Superior temporal gyrus (tissue), 1 donor: Measurements from ENCODE around the gene KIF26B.

Experiments used
- DNase-seq: peaks from one replicate; pipeline ENCODE4 v3.0.0-alpha.2; 2016; ENCODE audit errors: extremely low spot score

The KIF26B gene

DNA sequence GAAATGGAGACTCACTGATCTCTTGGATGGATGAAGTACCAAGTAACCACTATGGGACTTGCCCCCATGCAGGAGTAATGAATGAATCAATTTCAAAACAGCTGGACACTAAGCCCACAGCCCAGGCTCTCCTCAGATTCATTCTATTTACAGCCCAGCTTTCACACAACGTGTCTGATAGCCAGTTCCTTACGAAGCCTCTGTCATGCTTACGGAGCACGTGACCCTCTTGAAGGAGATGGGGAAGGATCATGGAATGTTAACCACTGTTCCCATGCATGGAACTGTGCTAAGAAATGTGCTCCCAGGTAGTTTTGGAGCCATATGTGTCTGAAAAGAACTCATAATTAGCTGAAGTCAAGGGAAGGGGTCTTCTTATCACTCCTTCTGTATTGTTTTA lies 124.1 kb downstream of the KIF26B start:
- no peak for DNase-seq

DNA sequence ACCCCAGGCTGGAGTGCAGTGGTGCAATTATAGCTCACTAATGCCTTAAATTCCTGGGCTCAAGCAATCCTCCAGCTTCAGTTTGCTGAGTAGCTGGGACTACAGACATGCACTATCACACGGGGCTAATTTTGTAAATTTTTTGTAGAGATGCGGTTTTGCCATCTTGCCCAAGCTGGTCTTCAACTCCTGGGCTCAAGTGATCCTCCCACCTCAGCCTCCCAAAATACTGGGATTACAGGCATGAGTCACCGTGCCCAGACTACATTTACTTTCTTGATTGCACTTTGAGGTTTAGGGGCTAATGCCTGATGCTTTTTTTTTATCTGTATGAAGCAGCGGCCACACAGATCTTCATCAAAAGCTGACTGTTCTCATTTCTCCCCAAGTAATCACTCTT lies 124.6 kb downstream of the KIF26B start:
- no peak for DNase-seq

DNA sequence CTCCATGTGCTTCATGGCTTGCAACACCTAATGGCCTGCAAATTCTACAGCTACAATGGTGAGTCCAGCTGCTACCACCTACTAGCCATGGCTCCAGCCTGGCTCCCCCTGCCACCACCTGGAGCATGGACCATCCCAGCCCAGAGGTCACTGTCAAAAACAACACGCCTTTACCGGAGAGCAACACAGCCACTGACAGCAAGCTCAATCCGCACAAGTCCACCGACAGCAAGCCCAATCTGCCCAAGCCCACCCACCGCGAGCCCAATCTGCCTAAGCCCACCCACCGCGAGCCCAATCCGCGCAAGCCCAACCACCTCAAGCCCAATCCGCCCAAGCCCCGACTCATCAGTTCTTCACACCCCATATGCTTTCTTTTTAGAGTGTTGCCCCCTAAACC lies 128.2 kb downstream of the KIF26B start:
- no peak for DNase-seq

DNA sequence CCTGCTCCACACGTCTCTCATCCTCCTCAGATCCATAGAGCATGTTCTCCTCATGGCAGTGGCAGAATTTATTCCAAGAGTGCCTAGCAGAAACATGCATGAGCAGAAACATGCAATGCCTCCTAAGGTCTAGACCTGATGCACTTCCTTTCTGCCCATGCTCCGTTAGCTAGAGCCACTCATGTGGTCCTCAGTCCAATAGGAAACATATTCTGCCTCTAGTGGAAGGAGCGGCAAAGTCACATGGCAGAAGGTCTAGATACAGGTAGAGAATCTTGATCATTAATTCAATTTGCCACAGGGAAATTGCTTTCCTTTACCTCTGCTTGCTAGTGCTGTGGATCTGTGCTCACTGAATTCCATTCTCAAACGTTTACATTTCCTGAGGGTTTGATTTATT lies 130.4 kb downstream of the KIF26B start:
- no peak for DNase-seq

DNA sequence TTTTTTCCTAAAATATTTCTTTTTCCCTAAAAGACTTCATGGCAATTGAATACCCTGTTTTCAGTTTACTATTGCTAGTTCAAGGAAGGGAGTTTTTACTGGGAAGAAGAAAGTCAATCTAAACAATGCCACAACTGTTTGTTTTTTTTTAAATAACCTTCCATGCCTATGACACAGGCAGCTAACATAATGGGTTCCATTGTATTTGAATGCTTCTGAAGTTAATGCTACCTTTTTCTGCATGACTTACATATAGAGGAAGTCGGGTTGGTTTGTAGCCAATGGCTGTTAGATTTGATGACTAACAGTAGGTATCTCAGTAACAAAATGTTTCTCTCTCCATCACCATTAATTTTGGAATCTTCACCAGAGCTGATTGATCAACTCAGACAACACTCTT lies 134.0 kb downstream of the KIF26B start:
- DNase-seq: no peak

DNA sequence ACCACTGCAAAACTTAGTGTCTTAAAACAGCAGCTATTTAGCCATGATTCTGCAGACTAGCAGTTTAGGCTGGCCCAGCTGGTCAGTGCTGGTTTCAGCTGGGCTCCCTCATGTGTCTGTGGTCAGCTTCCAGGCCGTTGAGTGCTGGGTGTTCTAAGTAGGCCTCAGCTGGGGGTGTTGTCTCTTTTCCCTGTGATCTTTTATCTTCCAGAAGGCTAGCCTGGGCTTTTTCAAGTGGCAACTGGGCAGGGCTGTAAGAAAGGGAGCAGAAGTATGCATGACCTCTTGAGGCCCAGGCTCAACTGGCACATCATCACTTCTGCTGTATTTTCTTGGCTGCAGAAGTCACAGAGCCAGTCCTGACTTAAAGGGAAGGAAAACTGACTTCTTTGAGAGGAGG lies 136.1 kb downstream of the KIF26B start:
- DNase-seq: no peak

DNA sequence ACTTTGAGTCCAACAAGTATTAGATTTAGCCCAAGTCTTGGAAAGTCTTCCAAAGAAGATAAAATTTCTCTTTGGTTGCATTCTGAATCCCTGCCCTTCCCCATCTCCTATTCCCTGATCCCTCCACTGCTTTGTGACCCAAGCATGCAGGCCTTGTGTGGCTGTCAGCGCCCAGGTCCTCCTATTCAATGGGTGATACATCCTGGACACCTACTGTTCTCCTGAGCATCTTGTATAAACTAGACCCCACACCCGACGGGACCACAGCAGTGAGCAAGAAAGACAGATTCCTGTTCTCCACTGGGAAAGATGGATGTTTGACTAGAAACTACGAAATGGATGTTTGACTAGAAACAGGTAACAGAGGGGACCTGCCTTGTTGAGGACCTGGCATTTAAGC lies 136.6 kb downstream of the KIF26B start:
- DNase-seq: no peak

DNA sequence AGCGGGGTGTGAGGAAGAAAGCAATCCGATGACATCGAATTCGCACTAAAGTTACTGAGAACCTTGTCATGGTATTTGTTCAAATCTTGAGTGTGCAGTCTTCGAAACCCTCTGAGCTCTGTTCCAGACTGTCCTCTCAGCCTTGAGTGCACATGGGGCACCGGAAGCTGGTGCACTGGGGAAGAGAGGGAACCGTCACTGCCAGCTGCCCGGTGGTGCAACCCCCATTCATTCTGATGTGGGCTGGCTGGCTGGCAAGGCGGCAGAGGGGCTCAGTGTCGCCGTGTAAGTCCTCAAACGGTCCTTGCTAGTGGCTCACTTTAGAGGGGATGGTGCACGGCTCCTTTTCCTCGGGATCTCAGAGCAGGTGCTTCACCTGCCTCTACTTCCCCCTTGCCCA lies 137.4 kb downstream of the KIF26B start:
- DNase-seq: no peak

DNA sequence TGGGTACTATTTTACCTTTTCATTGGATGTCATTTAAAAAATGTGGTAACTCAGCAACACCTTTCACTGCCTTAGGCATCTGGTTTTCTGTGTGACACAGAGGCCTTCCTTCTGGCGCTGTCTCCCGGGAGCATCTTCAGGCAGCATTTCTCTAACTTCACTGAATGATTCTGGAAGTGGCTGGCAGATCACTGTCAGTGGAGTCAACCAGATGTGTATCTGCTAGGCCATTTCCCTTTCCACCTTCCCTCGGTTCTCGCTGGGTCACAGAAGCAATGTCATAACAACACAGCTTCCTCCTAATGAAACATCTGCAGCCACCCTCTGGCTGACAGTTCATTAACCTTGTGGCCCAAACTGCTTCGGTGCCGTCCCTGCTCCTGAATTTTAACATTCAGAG lies 137.8 kb downstream of the KIF26B start:
- DNase-seq: no peak

DNA sequence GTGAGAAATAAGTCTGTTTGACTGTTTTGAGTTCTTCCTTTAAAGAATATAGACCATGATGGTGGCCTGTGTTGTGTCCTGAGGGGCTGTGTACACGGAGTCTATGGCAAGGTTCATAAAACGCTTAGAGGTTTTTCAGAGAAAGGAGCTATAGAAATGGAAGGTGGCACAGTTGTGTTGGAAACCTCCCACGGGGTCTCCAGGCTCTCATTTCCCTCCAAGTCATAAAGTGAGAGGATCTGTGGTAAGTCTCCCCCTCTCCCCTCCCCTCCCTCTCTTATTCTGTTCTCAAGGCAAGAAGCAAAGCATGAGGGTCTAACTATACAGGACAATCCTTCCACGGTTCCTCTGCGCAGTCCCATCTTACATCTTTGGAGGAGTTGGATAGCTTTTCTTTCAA lies 139.2 kb downstream of the KIF26B start:
- no peak for DNase-seq

DNA sequence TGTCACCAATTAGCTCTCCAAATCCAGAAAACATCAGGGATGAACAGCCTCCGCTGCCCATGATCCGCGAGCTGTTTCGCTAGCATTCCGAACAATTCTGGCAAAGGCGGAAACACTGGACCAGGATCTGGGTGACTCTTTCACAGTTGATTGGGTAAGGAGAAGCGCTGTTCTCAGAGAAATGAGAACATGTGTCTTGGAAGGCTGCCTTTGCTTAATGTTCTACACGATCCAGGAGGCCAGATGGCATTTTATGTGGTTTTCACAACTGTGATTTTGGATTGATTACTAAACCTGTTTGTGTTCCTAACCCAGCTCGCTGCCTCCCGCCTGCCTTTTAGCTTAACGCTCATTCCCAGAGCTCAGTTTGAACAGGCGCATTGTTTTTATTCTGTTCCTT lies 144.0 kb downstream of the KIF26B start:
- DNase-seq: peak; percentile 81

DNA sequence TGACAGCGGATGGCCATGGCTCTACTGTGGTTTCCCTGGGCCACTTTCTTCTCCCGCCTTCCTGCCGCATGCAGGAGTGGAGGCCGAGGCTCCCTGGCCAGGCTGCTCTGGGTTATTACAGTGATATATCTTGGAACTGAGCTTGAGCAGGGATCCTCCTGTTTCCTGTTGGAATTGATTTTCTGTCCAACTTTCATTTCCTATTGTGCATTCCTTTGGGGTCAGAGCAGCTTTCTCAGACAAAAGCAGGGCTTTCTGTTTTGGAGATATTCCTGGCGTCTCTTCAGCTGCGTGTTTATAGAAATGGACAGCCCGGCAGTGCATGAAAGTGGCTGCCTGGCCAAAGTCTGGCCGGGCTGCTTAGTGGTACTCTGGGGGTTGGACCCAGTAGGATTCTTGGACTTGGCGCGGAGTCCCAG lies 146.4 kb downstream of the KIF26B start:
- DNase-seq: no peak

DNA sequence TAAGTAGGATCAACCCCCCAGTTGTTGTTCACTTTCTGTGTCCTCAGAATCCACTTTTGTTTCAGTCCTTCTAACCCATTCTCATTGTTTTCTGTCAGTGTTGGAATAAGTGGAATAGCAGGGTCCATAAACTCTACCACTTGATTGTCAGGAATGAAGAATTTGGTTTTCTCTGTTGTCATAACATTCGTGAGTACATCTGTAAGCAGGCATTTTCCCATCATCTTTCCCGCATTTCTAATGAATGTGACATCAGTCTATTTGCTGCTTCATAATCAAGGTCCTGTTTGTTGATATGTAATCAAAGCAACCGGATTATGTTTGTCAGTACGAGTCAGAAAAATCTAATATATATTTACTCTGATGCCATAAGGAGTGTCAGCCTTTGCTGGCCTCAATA lies 147.1 kb downstream of the KIF26B start:
- no peak for DNase-seq

DNA sequence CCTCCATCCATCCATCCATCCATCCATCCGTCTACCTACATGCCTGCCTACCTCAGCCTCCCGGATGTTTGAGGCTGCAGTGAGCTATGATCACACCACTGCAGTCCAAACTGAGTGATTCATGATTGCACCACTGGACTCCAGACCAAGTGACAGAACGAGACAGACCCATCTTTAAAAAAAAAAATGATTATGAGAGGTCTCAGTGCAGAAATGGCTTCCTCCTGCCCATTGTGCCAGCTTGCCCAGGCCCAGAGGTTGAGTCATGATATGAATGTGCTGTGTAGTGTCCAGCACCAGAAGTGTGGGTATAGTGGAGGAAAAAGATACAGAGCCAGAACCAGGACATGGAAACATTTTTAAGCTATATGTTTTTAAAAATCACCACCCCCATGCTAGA lies 149.9 kb downstream of the KIF26B start:
- no peak for DNase-seq

DNA sequence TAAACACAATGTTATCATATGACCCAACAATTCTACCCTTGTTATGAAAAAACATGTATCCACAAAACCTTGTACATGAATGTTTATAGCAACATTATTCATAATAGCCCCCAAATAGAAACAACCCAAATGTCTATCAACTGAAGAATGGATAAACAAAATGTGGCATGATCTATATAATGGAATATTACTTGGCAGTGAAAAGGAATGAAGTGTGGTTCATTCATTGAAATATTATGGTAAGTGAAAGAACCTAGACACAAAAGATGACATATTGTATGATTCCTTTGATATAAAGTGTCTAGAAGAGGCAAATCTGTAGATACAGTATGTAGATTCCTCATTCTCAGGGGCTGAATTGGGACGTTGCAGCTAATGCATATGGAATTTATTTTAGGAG lies 151.2 kb downstream of the KIF26B start:
- DNase-seq: no peak

DNA sequence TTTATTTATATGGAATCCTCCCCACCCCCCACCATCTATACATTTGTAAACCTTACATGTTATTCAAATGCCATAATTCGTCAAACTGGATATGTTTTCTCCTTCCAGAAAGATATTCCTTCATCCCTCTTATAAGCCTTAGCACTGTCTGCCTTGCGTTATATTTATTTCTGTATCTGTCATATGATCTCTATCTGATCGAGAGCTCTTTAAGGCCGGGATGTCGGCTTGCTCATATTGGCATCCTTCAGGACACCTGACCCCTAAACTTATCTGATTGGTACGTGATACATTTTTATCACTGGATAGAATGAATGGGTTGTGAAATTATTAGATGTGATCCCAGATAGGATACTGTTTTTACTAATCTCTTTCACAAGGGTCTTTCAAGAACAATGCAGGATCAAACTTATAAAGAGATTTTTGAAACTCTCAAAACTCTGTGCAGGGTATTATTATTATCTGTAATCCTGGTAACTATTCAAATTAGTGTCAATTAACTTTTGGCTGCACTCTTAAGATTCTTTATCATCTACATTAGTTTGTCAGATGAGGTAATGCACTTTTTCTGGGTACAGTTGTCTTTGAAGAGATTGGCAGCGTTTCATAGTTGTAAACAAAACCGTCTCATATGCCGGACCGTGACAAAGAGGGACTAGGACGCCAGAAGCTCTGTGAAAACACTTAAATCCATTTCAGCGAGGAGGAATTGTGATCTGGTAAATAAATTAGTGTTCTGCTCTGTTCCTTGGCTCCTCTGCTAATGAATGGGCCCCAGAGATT lies 152.0 kb downstream of the KIF26B start:
- DNase-seq: no peak

DNA sequence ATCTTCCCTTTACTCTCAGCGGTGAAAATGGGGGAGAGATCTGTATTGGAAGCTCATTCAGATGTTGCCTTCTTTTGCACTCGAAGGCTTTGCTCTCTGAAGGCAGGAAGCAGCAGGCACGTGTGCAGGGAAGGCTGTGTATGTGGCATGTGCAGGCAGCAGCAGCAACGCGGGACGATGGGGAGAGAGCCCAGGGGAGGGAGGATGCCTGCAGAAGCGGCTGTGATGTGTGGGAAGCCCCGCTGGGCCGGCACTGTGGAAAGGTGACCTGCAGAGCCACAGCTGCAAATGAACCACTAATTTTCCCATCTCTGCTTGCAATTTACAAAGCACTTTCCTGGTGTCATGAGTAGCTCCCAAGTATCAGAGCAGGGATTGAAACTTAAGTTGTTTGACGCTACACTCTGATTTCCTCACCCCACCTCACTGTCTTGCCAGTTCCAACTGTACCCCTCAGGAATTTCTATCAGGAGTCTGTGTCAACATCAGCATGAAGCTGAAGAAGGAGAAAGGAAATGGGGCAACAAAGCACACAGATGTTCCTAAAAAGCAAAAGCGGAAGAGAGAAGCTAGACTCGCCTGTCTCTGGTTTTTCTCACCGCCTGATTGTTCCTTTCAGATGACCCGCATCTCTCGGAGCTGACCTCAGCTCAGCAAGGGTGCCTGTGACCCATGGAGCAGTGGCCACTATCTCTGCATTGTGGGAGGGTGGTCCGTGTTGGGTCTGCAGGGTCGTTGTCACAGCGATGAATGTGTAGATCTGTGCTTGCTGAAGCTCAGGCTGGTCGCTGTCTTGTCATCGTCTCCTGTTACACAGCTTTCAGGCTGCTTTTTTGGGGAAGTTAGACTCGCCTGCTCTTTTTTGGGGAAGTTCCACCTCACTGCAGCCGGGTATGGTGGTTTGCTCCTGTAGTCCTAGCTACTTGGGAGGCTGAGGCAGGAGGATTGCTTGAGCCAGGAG lies 156.1 kb downstream of the KIF26B start:
- no peak for DNase-seq

DNA sequence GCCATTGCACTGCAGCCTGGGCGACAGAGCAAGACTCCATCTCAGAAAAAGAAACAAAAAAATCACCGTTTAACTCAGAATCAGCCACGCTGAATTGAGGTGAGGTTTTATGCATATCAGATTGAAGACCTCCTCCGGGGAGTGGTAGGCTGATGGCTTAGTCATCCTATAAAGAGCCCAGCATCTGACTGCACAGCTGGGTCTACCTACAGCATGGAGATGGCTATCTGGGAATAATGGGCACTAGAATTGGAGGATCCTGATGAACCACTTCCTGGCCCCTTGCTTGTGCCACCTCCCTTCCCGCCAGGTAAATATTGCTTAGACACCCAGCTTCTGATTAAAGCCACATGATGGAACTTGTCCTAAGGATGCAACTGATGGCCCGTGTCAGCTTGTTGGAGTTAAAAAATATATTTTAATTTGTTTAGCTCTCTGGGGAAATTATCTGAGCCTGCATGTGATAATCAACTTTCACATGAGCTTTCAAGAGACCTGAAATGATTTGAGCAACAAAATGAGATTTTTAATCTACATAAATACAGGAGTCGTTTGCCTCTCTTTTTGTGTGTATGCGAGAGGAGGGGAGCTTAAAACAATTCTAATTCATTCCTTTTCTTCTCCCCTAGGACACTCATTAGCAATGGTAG lies 157.2 kb downstream of the KIF26B start:
- DNase-seq: no peak

DNA sequence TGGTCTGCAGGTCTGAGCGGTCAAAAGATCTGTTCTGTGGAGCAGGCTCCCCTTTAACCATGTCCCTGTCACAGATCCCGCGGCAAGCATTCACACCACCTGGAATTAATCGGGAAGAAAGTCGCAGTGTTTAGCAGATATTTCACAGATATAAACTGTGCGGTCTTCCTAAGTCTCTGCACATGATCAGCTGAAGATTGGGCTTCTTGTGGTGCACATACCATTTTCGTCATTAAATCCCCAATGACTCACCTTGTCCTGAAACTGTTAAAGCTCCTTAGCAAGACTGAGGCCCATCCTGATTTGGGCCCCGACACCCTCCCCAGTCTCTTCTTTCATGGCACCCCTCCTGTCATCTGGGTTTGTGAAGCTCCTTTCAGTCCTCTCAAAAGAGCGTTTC lies 158.8 kb downstream of the KIF26B start:
- DNase-seq: no peak

DNA sequence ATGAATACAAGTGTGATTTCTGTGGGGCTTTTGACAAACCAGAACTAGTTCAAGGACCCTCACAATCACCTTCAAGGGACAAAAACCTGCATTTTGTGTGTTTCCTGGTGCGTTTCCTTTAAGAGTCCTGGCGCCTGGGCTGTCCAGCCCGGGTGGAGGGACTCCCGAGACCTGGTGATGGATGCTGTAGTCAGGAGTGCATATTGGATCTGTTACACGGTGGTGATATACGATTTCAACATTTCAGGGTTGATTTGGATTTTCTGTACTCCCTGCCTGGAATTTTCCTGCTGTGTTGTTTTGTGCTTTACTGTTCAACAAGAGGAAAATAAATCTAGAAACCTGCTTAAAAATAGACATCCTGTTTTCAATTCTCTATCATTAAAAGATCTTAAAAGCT lies 162.0 kb downstream of the KIF26B start:
- DNase-seq: no peak

DNA sequence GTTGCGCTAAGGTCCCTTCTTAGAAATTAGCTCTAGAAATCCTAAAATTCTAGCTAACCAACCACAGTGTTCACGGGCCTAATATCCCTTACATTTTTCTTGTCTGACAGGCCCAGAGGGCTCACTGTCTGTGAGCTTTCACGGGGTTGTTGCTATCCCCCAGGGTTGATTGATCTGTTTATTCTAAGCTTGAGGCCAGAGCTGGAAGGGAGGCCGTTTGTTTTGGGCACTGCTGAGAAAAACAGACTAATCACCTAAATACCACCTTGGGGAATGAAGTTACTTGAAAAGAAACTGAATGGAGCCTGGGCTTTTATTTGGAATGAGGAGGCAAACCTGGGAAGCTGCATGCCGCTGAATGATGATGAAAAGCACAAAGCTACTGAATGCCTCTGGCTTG lies 162.4 kb downstream of the KIF26B start:
- DNase-seq: no peak

DNA sequence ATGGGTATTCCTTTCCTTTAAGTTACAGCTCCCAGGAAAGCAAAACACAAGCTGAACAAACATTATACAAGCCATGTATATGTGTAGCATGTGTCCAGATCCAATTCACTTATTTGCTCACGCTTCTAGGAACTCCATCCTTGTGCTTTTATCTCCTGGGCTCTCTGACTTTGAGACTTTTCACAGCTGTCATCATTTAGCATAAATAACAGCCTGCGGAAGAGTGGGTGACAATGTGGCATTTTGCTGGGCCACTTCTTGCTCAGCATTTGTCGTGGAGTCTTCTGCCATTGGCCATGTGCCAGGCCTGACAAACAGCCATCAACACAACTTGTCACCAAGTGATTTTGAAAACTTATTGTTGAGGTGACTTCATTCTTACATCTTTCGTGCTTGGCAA lies 164.3 kb downstream of the KIF26B start:
- DNase-seq: no peak

DNA sequence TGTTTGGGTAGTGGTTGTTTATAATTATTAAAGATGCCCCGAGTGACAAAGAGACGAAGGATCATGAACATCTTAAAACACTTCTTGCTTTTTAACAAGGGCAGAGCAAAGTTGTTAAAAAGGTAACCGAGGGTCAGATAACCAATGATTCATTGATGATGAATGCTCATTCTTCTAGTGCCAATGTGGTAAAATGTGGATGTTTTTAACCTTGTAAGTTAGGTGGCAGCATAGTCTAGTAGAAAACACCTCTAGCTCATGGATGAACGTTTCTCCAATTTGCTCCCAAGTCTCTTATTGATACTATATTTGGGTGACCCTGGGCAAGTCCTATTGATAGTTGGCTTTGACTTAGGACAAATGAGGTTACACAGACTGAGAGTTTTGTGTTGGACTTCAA lies 167.9 kb downstream of the KIF26B start:
- no peak for DNase-seq
